ENCODE results near the gene NPC1L1.

The NPC1L1 gene

GRCh38 chr7:44533301-44534055 lies 7.7 kb downstream of the NPC1L1 start:
- no peak overlapping the region for H3K27ac ChIP-seq
- no peak for TF ChIP-seq CTCF (conservative IDR thresholded peaks at IDR 0.05)

GRCh38 chr7:44531421-44532380 lies 9.4 kb downstream of the NPC1L1 start:
- no peak for TF ChIP-seq CTCF (conservative IDR thresholded peaks at IDR 0.05)
- no peak overlapping the region; the same call in 1 of the 2 replicates for H3K27ac ChIP-seq

GRCh38 chr7:44530990-44531389 lies 10.1 kb downstream of the NPC1L1 start:
- H3K27ac ChIP-seq = no peak overlapping the region; the same call in 1 of the 2 replicates
- TF ChIP-seq CTCF (conservative IDR thresholded peaks at IDR 0.05) = no peak

GRCh38 chr7:44524811-44525388 lies 16.2 kb downstream of the NPC1L1 start:
- H3K27ac ChIP-seq = no peak overlapping the region
- no peak for TF ChIP-seq CTCF (conservative IDR thresholded peaks at IDR 0.05)

GRCh38 chr7:44522315-44522714 lies 18.8 kb downstream of the NPC1L1 start:
- no peak overlapping the region for H3K27ac ChIP-seq
- no peak for TF ChIP-seq CTCF (conservative IDR thresholded peaks at IDR 0.05)

GRCh38 chr7:44521347-44522095 lies 19.6 kb downstream of the NPC1L1 start:
- no peak overlapping the region for H3K27ac ChIP-seq
- TF ChIP-seq CTCF (conservative IDR thresholded peaks at IDR 0.05) = no peak
